Measurements from ENCODE around the gene HIBCH. TPM values are rescaled to one million over a fixed set of nuclear protein-coding genes. Genes with fewer than 3 reads are reported as not detected.

Gene HIBCH
- polyA plus RNA-seq, 1 donor (not counting 4 experiments of a cell fraction or from before 2014, with no cell fraction given), result 19.4 TPM

DNA sequence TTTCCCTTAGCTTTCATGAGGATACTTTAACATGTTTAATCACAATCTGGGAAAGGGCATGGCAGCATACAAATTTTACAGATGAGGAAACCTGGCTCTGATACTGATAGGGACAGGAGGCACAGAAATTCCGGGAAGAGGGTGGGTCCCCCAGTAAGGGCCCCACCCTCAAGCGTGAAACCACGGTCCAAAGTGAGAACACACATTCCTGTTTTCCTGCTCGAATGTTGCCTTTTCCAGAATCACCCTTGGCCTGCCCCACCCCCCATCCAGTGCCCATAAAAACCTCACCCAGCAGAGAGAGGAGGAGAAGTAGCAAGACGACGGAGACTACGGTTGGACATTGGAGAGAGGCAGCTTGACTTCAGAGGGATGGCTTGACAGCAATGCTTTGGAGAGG, 98.2 kb downstream of the HIBCH start:
- dilution Hi-C loops (cut with MboI; ENCODE audit: extremely low pct_ligation_motif_present, low sequenced_read_pairs), result no loop called here
- no peaks in the 10 kb centered on the region for H3K9me1 ChIP-seq (ENCODE audit: control insufficient read depth, extremely low read depth, insufficient read depth, low read length)
- H3K4me2 ChIP-seq (ENCODE audit: control insufficient read depth, extremely low read depth, insufficient read depth, low read depth, low read length), result no peak overlapping the region
- H3K27ac ChIP-seq (ENCODE audit: control insufficient read depth, insufficient read depth, low read length), result no peak overlapping the region
- FAIRE-seq (no peak), DNase-seq (ENCODE audit: low read depth, low spot score) (no peak)
- H3K27me3 ChIP-seq (ENCODE audit: control insufficient read depth, extremely low read depth, insufficient read depth, low read length), result no peaks in the 10 kb centered on the region
- H3K4me1 ChIP-seq (ENCODE audit: control insufficient read depth, extremely low read depth, insufficient read depth, low read length), result no peaks in the 10 kb centered on the region
- H3K79me2 ChIP-seq (ENCODE audit: control insufficient read depth, insufficient read depth, low read length), result no peaks in the 10 kb centered on the region
- no peaks in the 10 kb centered on the region for H4K20me1 ChIP-seq (ENCODE audit: control insufficient read depth, extremely low read depth, insufficient read depth, low read length)
- H2AFZ ChIP-seq (ENCODE audit: control insufficient read depth, low read length), result no peak overlapping the region
- H3K9me3 ChIP-seq (ENCODE audit: control insufficient read depth, low read depth, low read length), result no peaks in the 10 kb centered on the region
- H3K4me3 ChIP-seq (ENCODE audit: control insufficient read depth in 2 of 3, extremely low read depth in 1 of 3, insufficient read depth in 2 of 3, low read depth in 1 of 3, low read length in 3 of 3), result no peak overlapping the region
- H3K9ac ChIP-seq (ENCODE audit: control insufficient read depth, extremely low read depth, insufficient read depth, low read length), result no peak overlapping the region
- H3K36me3 ChIP-seq (ENCODE audit: control insufficient read depth in 2 of 2, extremely low read depth in 1 of 2, insufficient read depth in 2 of 2, low read length in 2 of 2), result no peaks in the 10 kb centered on the region
- TF ChIP-seq EZH2 (IDR thresholded peaks at IDR 0.05; ENCODE audit: low read length), result no peak
- TF ChIP-seq, protein P1, sequence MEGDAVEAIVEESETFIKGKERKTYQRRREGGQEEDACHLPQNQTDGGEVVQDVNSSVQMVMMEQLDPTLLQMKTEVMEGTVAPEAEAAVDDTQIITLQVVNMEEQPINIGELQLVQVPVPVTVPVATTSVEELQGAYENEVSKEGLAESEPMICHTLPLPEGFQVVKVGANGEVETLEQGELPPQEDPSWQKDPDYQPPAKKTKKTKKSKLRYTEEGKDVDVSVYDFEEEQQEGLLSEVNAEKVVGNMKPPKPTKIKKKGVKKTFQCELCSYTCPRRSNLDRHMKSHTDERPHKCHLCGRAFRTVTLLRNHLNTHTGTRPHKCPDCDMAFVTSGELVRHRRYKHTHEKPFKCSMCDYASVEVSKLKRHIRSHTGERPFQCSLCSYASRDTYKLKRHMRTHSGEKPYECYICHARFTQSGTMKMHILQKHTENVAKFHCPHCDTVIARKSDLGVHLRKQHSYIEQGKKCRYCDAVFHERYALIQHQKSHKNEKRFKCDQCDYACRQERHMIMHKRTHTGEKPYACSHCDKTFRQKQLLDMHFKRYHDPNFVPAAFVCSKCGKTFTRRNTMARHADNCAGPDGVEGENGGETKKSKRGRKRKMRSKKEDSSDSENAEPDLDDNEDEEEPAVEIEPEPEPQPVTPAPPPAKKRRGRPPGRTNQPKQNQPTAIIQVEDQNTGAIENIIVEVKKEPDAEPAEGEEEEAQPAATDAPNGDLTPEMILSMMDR (optimal IDR thresholded peaks at IDR 0.05 in 1 of 3, IDR thresholded peaks at IDR 0.05 in 1 of 3, conservative IDR thresholded peaks at IDR 0.05 in 1 of 3; ENCODE audit: extremely low read depth in 1 of 3, insufficient read depth in 2 of 3, low read length in 3 of 3), result no peak

DNA sequence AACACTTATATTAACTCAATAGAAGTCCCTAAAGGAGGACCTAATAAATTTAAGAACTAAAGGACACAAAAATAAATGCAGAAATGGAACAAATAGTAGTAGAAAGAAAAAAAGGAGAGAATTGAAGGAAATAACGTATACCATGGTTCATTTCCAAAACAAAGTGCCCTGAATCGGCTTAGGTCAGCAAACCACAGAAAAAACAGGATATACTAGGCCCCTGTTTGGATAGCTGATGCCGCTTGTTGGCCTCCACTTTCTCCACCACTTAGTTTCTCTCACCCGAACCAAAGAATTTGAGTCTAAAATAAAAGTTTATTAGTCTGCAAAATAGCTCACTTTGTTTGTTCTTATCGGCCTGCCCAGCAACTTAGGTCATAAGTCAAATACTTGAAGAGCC, 100.4 kb downstream of the HIBCH start:
- Histone ChIP-seq H4K20me1 (ENCODE audit: control insufficient read depth, extremely low read depth, insufficient read depth, low read length) (no peaks in the 10 kb centered on the region), H3K9me3 (ENCODE audit: control insufficient read depth, low read depth, low read length) (no peaks in the 10 kb centered on the region), H3K4me3 (ENCODE audit: control insufficient read depth in 2 of 3, extremely low read depth in 1 of 3, insufficient read depth in 2 of 3, low read depth in 1 of 3, low read length in 3 of 3) (no peak overlapping the region), H3K4me2 (ENCODE audit: control insufficient read depth, extremely low read depth, insufficient read depth, low read depth, low read length) (no peak overlapping the region), H2AFZ (ENCODE audit: control insufficient read depth, low read length) (no peak overlapping the region), H3K79me2 (ENCODE audit: control insufficient read depth, insufficient read depth, low read length) (no peaks in the 10 kb centered on the region), H3K4me1 (ENCODE audit: control insufficient read depth, extremely low read depth, insufficient read depth, low read length) (no peaks in the 10 kb centered on the region), H3K36me3 (ENCODE audit: control insufficient read depth in 2 of 2, extremely low read depth in 1 of 2, insufficient read depth in 2 of 2, low read length in 2 of 2) (no peaks in the 10 kb centered on the region), H3K27me3 (ENCODE audit: control insufficient read depth, extremely low read depth, insufficient read depth, low read length) (no peaks in the 10 kb centered on the region), H3K9me1 (ENCODE audit: control insufficient read depth, extremely low read depth, insufficient read depth, low read length) (no peaks in the 10 kb centered on the region), H3K9ac (ENCODE audit: control insufficient read depth, extremely low read depth, insufficient read depth, low read length) (no peak overlapping the region), H3K27ac (ENCODE audit: control insufficient read depth, insufficient read depth, low read length) (no peak overlapping the region)
- DNase-seq (ENCODE audit: low read depth, low spot score) (no peak), FAIRE-seq (no peak)
- TF ChIP-seq, protein P1 (optimal IDR thresholded peaks at IDR 0.05 in 1 of 3, IDR thresholded peaks at IDR 0.05 in 1 of 3, conservative IDR thresholded peaks at IDR 0.05 in 1 of 3; ENCODE audit: extremely low read depth in 1 of 3, insufficient read depth in 2 of 3, low read length in 3 of 3), result no peak
- TF ChIP-seq EZH2 (IDR thresholded peaks at IDR 0.05; ENCODE audit: low read length), result no peak
- dilution Hi-C loops (cut with MboI; ENCODE audit: extremely low pct_ligation_motif_present, low sequenced_read_pairs), result no loop called here
